Smooth muscle cell of trachea (primary cell): ENCODE results near the gene GOLGA6L10. TPM values are rescaled to one million over a fixed set of nuclear protein-coding genes. Genes with fewer than 3 reads are reported as not detected.

Experiments used
- total RNA-seq: library from RNA; depleted of rRNA; stranded (reverse); fragments of >200 nt; gene quantifications from 2 replicates; pipeline ENCODE4 v1.2.1, GENCODE V29; 2014

Gene GOLGA6L10
- total RNA-seq: under 0.01 and 0.44 TPM in 2 replicates

GRCh38 chr15:82349375-82349774 lies at the start of gene GOLGA6L10:
Gene GOLGA6L10, minus strand, starts transcription at chr15:82349475. Its CDS starts 100 bp downstream, at chr15:82349375.

Other genes with a start within 250 kb of the GOLGA6L10 start
- gene EFL1, start 86.7 kb downstream of the GOLGA6L10 start, total RNA-seq: 21.5 and 35.1 TPM in 2 replicates
- 0.44 and 0.50 TPM in 2 replicates for gene SAXO2, start 86.7 kb downstream of the GOLGA6L10 start, total RNA-seq
- gene GOLGA6L9, start 80.3 kb upstream of the GOLGA6L10 start, total RNA-seq: 0.99 and 1.6 TPM in 2 replicates
- gene RPS17, start 191.0 kb upstream of the GOLGA6L10 start, total RNA-seq: 1,023 and 1,497 TPM in 2 replicates